Pancreas (tissue), 10 donors: ENCODE results near the gene STIL. TPM values are rescaled to one million over a fixed set of nuclear protein-coding genes. Genes with fewer than 3 reads are reported as not detected.
"Not testable (repeated sequence)": the region's sequence is repeated elsewhere in the genome, so short reads cannot be mapped to it uniquely, and the experiment has no call there.

Experiments used
- ATAC-seq, 4 donors: fragments of 200-7000 bp; cut with Tn5 transposase; one replicate each; pipeline versions ENCODE4 v1.8.0 to v1.9.1; 2020; ENCODE audit warnings: mild to moderate bottlenecking in 4 of 4, moderate library complexity in 4 of 4
- DNase-seq, 6 donors: peaks; one replicate each; pipeline ENCODE4 v3.0.0-alpha.2; 2020
- FAIRE-seq: peaks from 2 replicates; lab custom pipeline; 2012; peaks lifted over from hg19 to GRCh38; lab: Jason Lieb, UNC
- H3K27ac ChIP-seq, 4 donors: fragments of 200-600 bp; sonication (generic); 1 replicate in 3 of 4; 2 replicates in 1 of 4; pipeline versions ENCODE4 v1.5.0 to v1.8.0; 2020
- H3K27me3 ChIP-seq, 4 donors: fragments of 200-600 bp; one replicate each; pipeline ENCODE4 v1.8.0; 2021
- H3K36me3 ChIP-seq, 3 donors: fragments of 200-600 bp; sonication (generic) in 1 of 3; one replicate each; pipeline versions ENCODE4 v1.5.0 to v1.8.0; 2020 to 2021
- H3K4me1 ChIP-seq, 3 donors: fragments of 200-600 bp; one replicate each; pipeline ENCODE4 v1.8.0; 2021
- H3K4me3 ChIP-seq, 4 donors: fragments of 200-600 bp; sonication (generic) in 2 of 4; one replicate each; pipeline versions ENCODE4 v1.5.0 to v1.8.0; 2020 to 2021
- H3K9me3 ChIP-seq, 4 donors: fragments of 200-600 bp; one replicate each; pipeline ENCODE4 v1.8.0; 2021
- WGBS, 2 donors: extraction: QIAGEN DNeasy Blood & Tissue Kit; methylation state at CpG; one replicate each; pipeline ENCODE4 v1.1.7; 2013; 5-methylcytosine and 5-hydroxymethylcytosine counted together
- intact Hi-C, 3 donors: fragments of 100-400 bp; cut with DNase I; formaldehyde crosslinking; loops; one replicate each; pipeline versions ENCODE4 v1.11.1 to v1.14.2; 2022
- polyA plus RNA-seq, 2 donors: library from polyadenylated mRNA; stranded (reverse); fragments of 200-250 nt; gene quantifications; one replicate each; pipeline ENCODE4 v1.2.3, GENCODE V29; 2013
- total RNA-seq, 6 donors: library from RNA; stranded (reverse); fragmentation: NEBNext Ultra II Directional in 4 of 6; extraction: Animal tissue kit (Norgen Biotek cat#: 25700) in 4 of 6; gene quantifications; one replicate each; pipeline versions ENCODE4 v1.2.1 to v1.2.4, GENCODE V29; 2021 to 2023
- TF ChIP-seq, protein P1 (sequence below), 4 donors: fragments of 200-600 bp; sonication (generic) in 3 of 4; IDR thresholded peaks; one replicate each; pipeline versions ENCODE4 v1.5.0 to v1.8.0; 2021; ENCODE audit warnings: antibody characterized with exemption in 4 of 4
- donor health status: healthy with polysubstance abuse.
- donor health status: DM: no; HTN: no; CAD: no; lungs with moderate emphysema.
- donor health status: DM: no; HTN: no; CAD: no.
- donor health status: control.
- donor health status: control.
- donor health status: Bipolar disorder and iron deficiency.
- donor health status: DM: yes; HTN: yes; CAD: no.
- donor health status: DM: no; HTN: no; CAD: no.
- donor health status: DM: no; HTN: no; CAD: no.
- donor health status: DM: yes; HTN: yes; CAD: no.

Gene STIL
- total and polyA plus RNA-seq, 8 donors, result 0.43 to 1.5 (median 0.53) TPM

- 88 to 96% methylated on average over 3 of the region's 3 CpGs for whole genome bisulfite sequencing, 2 donors
- DNase-seq, result no peak
- H3K4me1 ChIP-seq, result peaks cover 0 to 6% (median 0%) of the 10 kb centered on the region in 3 donors
- no peak for ATAC-seq
- intact Hi-C loops, result no loop called here
- TF ChIP-seq, protein P1, sequence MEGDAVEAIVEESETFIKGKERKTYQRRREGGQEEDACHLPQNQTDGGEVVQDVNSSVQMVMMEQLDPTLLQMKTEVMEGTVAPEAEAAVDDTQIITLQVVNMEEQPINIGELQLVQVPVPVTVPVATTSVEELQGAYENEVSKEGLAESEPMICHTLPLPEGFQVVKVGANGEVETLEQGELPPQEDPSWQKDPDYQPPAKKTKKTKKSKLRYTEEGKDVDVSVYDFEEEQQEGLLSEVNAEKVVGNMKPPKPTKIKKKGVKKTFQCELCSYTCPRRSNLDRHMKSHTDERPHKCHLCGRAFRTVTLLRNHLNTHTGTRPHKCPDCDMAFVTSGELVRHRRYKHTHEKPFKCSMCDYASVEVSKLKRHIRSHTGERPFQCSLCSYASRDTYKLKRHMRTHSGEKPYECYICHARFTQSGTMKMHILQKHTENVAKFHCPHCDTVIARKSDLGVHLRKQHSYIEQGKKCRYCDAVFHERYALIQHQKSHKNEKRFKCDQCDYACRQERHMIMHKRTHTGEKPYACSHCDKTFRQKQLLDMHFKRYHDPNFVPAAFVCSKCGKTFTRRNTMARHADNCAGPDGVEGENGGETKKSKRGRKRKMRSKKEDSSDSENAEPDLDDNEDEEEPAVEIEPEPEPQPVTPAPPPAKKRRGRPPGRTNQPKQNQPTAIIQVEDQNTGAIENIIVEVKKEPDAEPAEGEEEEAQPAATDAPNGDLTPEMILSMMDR (IDR thresholded peaks at IDR 0.05), result no peak
- FAIRE-seq, result no peak
- no peaks in the 10 kb centered on the region for H3K9me3 ChIP-seq
- H3K27me3 ChIP-seq, result no peaks in the 10 kb centered on the region
- H3K4me3 ChIP-seq, result no peak overlapping the region
- H3K27ac ChIP-seq, result peak overlapping the region; percentile 44 to 91 (median 65)
- no peaks in the 10 kb centered on the region for H3K36me3 ChIP-seq
Measured at GRCh38 chr1:47324682-47325081, 10.7 kb upstream of the STIL start.

DNA sequence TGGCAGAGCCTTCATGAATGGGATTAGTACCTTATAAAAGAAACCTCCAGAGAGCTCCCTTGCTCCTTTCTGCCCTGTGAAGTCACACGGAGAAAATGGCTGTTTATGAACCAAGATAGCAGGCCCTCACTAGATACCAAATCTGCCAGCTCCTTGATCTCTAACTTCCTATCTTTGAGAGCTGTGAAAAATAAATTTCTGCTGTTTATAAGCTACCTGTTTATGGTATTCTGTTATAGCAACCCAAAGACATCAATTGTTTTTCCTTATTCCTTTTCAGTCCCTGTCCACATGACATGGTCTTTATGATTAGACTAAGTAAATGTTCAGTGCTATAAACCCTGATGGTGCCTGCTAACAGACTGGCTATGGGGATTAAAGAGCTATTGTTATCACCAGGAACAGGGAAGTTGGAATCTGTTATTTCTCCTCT lies 9.7 kb upstream of the STIL start:
- intact Hi-C loops, result no loop called here
- Histone ChIP-seq H3K9me3 (no peaks in the 10 kb centered on the region), H3K27ac (peak overlapping the region; percentile 22 to 91 (median 64)), H3K4me3 (no peak overlapping the region), H3K27me3 (no peaks in the 10 kb centered on the region), H3K36me3 (no peaks in the 10 kb centered on the region), H3K4me1 (peaks cover 0 to 6% (median 0%) of the 10 kb centered on the region in 3 donors)
- ATAC-seq (peak; percentile 78 to 91 (median 88)), DNase-seq (no peak), FAIRE-seq (peak; percentile 74)
- 0 to 15% methylated on average over 1 of the region's 1 CpG for WGBS, 2 donors
- TF ChIP-seq, protein P1 (IDR thresholded peaks at IDR 0.05), result no peak

GRCh38 chr1:47319968-47320367 lies 6.0 kb upstream of the STIL start:
- H3K36me3 ChIP-seq, H3K9me3 ChIP-seq, intact Hi-C loops, FAIRE-seq, H3K4me1 ChIP-seq, ATAC-seq, DNase-seq, H3K27ac ChIP-seq, H3K4me3 ChIP-seq, H3K27me3 ChIP-seq: not testable (repeated sequence)
- WGBS, 2 donors, result 85 to 90% methylated on average over 13 to 14 of the region's 14 CpGs

DNA sequence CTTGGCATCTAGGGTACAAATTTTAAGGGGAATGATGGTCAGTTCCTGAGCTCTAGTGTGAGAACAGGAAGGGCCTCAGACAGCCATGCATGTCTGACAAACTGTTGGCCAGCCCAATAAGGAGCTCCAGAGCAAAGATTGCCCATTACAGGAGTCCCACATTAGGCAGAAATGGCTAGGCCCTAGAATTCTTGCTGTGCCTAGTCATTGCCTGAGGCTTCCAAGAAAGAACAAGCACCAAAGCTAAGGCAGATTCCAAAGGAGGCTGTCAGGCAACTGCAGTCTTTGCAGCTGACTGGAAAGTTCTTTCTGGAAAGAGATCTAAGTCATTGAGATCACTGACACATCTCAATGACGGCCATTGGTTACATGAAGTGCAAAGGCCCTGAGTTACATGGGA lies 3.9 kb upstream of the STIL start:
- no peak for DNase-seq
- no peaks in the 10 kb centered on the region for H3K4me1 ChIP-seq
- H3K27me3 ChIP-seq, result no peaks in the 10 kb centered on the region
- WGBS, 2 donors, result 73 to 88% methylated on average over 1 of the region's 1 CpG
- ATAC-seq, result no peak
- intact Hi-C loops, result no loop called here
- no peak overlapping the region for H3K27ac ChIP-seq
- no peaks in the 10 kb centered on the region for H3K36me3 ChIP-seq
- no peak for FAIRE-seq
- TF ChIP-seq, protein P1 (IDR thresholded peaks at IDR 0.05), result no peak
- H3K4me3 ChIP-seq, result no peak overlapping the region
- no peaks in the 10 kb centered on the region for H3K9me3 ChIP-seq

GRCh38 chr1:47309427-47309826 lies 4.5 kb downstream of the STIL start:
- FAIRE-seq, result no peak
- H3K36me3 ChIP-seq, result no peaks in the 10 kb centered on the region

More at GRCh38 chr1:47309427-47309826, 4.5 kb downstream of the STIL start:
- WGBS, 2 donors, result 84 to 91% methylated on average over 4 of the region's 4 CpGs
- DNase-seq, result no peak
- TF ChIP-seq, protein P1 (IDR thresholded peaks at IDR 0.05), result no peak
- no peaks in the 10 kb centered on the region for H3K9me3 ChIP-seq
- no peak overlapping the region for H3K4me3 ChIP-seq
- intact Hi-C loops, result no loop called here
- H3K27ac ChIP-seq, result no peak overlapping the region
- ATAC-seq, result no peak
- H3K27me3 ChIP-seq, result no peaks in the 10 kb centered on the region
- H3K4me1 ChIP-seq, result no peaks in the 10 kb centered on the region
